Measurements from ENCODE around the gene ANO2.

ANO2 gene

DNA sequence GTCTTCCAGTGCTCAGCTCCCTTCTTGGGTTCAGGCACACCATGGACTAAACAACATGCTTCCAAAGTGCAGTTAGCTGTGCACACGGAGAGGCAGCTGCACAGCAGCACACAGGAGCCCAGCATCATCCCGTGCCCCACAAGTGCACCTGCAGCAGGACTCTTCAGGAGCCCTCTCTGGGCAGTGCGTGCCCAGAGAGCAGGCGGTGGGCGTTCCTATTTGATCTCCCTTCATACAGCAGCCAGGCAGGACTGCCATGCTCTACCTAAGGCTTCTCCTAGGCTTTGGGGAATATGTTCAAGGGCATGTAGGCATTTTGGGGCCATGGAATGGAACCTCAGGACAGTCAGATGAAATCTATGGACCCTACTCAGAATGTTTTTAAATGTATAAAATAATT is 35.5 kb downstream of the ANO2 start:
- TF ChIP-seq SIN3A (IDR thresholded peaks at IDR 0.05; ENCODE audit: borderline replicate concordance, insufficient read depth, low read length), result no peak
- TF ChIP-seq, protein P1, sequence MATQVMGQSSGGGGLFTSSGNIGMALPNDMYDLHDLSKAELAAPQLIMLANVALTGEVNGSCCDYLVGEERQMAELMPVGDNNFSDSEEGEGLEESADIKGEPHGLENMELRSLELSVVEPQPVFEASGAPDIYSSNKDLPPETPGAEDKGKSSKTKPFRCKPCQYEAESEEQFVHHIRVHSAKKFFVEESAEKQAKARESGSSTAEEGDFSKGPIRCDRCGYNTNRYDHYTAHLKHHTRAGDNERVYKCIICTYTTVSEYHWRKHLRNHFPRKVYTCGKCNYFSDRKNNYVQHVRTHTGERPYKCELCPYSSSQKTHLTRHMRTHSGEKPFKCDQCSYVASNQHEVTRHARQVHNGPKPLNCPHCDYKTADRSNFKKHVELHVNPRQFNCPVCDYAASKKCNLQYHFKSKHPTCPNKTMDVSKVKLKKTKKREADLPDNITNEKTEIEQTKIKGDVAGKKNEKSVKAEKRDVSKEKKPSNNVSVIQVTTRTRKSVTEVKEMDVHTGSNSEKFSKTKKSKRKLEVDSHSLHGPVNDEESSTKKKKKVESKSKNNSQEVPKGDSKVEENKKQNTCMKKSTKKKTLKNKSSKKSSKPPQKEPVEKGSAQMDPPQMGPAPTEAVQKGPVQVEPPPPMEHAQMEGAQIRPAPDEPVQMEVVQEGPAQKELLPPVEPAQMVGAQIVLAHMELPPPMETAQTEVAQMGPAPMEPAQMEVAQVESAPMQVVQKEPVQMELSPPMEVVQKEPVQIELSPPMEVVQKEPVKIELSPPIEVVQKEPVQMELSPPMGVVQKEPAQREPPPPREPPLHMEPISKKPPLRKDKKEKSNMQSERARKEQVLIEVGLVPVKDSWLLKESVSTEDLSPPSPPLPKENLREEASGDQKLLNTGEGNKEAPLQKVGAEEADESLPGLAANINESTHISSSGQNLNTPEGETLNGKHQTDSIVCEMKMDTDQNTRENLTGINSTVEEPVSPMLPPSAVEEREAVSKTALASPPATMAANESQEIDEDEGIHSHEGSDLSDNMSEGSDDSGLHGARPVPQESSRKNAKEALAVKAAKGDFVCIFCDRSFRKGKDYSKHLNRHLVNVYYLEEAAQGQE (IDR thresholded peaks at IDR 0.05; ENCODE audit: insufficient read depth in 1 of 2, low read depth in 2 of 2, low read length in 2 of 2), result no peak
- TF ChIP-seq FOXP2 (optimal IDR thresholded peaks at IDR 0.05; ENCODE audit: borderline replicate concordance, extremely low read depth, extremely low read length, insufficient read depth), result no peak
- no peak for TF ChIP-seq TAF1 (IDR thresholded peaks at IDR 0.05; ENCODE audit: borderline replicate concordance, insufficient read depth, low read length)

DNA sequence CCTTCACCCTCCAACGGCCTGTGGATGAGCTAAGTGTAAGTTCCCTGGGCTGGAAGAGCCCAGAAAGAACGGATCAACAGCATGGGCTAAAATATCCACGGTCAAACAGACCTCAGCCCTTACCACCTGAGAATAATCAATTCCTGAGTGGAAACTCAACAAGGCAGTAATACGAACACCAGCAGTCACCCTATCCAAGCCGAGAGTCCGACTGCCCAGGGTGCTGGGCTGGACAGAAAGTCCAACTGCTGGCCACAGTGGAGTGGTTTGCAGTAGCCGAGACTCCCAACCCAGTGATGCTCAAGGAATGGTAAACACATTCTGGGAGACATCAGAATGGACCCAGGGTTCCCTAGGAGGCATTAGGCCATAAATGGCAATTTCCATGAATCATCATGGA is 36.8 kb downstream of the ANO2 start:
- no peak for TF ChIP-seq TAF1 (IDR thresholded peaks at IDR 0.05; ENCODE audit: borderline replicate concordance, insufficient read depth, low read length)
- TF ChIP-seq SIN3A (IDR thresholded peaks at IDR 0.05; ENCODE audit: borderline replicate concordance, insufficient read depth, low read length), result no peak
- TF ChIP-seq, protein P1 (IDR thresholded peaks at IDR 0.05; ENCODE audit: insufficient read depth in 1 of 2, low read depth in 2 of 2, low read length in 2 of 2), result no peak
- TF ChIP-seq POLR2AphosphoS5 (IDR thresholded peaks at IDR 0.05; ENCODE audit: low read depth, low read length), result no peak
- TF ChIP-seq FOXP2 (optimal IDR thresholded peaks at IDR 0.05; ENCODE audit: borderline replicate concordance, extremely low read depth, extremely low read length, insufficient read depth), result no peak

DNA sequence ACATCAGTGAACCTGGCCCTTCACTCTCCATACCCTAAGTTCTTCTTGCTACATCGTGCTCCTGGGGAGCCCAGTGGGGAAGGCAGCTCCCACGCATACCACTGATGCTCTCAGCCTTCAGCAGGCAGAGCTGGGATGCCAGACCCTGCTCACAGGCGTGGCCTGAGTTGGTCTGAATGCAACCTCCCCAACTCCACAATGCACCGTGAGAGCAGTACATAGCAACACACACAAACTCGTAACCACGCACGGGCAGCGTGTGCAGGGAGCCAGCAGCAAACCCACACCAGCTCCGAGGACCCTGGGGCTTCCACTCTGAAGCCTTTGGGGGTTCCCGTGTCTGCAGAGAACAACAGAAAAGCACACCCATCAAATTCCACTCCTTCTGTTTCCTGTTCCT is 37.3 kb downstream of the ANO2 start:
- TF ChIP-seq, protein P1 (IDR thresholded peaks at IDR 0.05; ENCODE audit: insufficient read depth in 1 of 2, low read depth in 2 of 2, low read length in 2 of 2), result no peak
- no peak for TF ChIP-seq SIN3A (IDR thresholded peaks at IDR 0.05; ENCODE audit: borderline replicate concordance, insufficient read depth, low read length)
- no peak for TF ChIP-seq TAF1 (IDR thresholded peaks at IDR 0.05; ENCODE audit: borderline replicate concordance, insufficient read depth, low read length)
- TF ChIP-seq FOXP2 (optimal IDR thresholded peaks at IDR 0.05; ENCODE audit: borderline replicate concordance, extremely low read depth, extremely low read length, insufficient read depth), result no peak
- no peak for TF ChIP-seq POLR2AphosphoS5 (IDR thresholded peaks at IDR 0.05; ENCODE audit: low read depth, low read length)

DNA sequence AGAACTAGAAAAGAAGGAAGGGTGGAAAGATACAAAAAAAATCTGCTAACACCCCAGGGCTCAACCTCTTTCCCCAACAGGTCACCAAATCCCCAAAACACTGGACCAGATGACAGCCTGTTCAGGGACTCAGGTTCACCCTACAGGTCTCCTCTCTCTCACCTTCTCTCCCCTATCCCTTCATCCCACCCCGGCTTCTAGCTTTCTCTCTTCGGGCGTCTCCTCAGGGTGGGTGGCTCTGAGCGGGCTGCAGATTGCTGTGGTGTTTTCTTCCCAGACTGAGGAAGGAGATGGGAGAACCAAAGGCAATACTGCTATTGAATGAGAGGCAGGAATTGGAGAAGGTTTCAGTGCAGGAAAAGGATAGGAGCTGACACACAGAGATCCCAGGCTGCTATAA is 39.3 kb downstream of the ANO2 start:
- no peak for TF ChIP-seq TAF1 (IDR thresholded peaks at IDR 0.05; ENCODE audit: borderline replicate concordance, insufficient read depth, low read length)
- no peak for TF ChIP-seq FOXP2 (optimal IDR thresholded peaks at IDR 0.05; ENCODE audit: borderline replicate concordance, extremely low read depth, extremely low read length, insufficient read depth)
- no peak for TF ChIP-seq SIN3A (IDR thresholded peaks at IDR 0.05; ENCODE audit: borderline replicate concordance, insufficient read depth, low read length)
- TF ChIP-seq POLR2AphosphoS5 (IDR thresholded peaks at IDR 0.05; ENCODE audit: low read depth, low read length), result no peak
- TF ChIP-seq, protein P1 (IDR thresholded peaks at IDR 0.05; ENCODE audit: insufficient read depth in 1 of 2, low read depth in 2 of 2, low read length in 2 of 2), result no peak

DNA sequence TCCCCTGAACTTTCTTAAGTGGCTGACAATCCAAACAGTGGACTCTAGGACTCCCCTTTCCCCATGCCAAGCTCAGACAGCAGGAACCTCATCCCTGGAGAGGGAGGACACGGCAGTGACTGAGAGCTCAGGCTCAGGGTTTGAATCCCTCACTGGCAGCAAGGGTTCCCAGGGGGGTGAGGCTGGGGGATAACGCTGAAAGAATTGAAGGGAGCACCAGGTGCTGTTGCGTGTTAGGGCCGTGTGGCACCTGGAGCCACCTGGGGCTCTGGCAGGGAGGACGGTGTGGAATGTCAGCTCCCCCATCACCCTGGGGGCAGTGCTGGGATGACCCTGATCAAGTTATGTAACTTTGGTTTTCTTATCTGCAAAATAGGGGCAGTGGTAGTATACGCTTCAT is 40.1 kb downstream of the ANO2 start:
- TF ChIP-seq TAF1 (IDR thresholded peaks at IDR 0.05; ENCODE audit: borderline replicate concordance, insufficient read depth, low read length) (no peak), POLR2AphosphoS5 (IDR thresholded peaks at IDR 0.05; ENCODE audit: low read depth, low read length) (no peak), FOXP2 (optimal IDR thresholded peaks at IDR 0.05; ENCODE audit: borderline replicate concordance, extremely low read depth, extremely low read length, insufficient read depth) (no peak), SIN3A (IDR thresholded peaks at IDR 0.05; ENCODE audit: borderline replicate concordance, insufficient read depth, low read length) (no peak)
- TF ChIP-seq, protein P1 (IDR thresholded peaks at IDR 0.05; ENCODE audit: insufficient read depth in 1 of 2, low read depth in 2 of 2, low read length in 2 of 2), result no peak
